Amniotic stem cell (primary cell): ENCODE data around the gene SPCS3.
"Not testable (repeated sequence)": the region's sequence is repeated elsewhere in the genome, so short reads cannot be mapped to it uniquely, and the experiment has no call there.

Experiments used
- DNase-seq: peaks from one replicate; lab custom pipeline; 2025; lab: John Stamatoyannopoulos, UW

The SPCS3 gene

DNA sequence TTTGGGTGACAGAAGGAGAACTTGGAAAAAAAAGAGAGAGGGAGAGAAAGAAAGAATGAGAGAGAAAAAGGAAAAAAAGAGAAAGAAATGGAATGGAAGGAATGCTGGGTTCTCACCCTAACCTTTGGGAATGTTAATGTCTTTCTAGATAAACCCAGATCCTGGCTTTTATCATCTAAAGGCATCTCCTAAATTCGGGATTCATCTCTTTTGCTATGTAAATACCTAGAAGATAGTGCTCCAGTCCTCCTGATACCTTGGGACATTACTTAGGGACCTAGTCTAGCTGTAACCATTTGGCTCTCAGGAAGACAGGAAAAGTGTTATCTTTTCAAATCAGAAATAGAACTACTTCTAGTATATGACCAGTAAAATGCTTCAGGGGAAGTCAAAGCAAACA, 15.8 kb upstream of the SPCS3 start:
- no peak for DNase-seq

GRCh38 chr4:176306837-176307665, 12.7 kb upstream of the SPCS3 start:
- no peak for DNase-seq

DNA sequence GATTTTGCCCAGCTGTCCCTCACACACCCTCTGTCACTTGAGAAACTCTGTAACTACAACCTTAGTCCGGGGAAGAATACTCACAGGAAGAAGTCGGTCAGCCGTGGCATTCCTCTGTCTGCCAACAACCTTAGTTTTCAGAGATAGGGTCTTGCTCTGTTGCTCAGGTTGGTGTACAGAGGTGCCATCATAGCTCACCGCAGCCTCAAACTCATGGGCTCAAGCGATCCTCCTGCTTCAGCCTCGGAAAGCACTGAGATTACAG, 12.2 kb upstream of the SPCS3 start:
- no peak for DNase-seq

- DNase-seq: no peak
Observed at GRCh38 chr4:176308441-176308840, 11.3 kb upstream of the SPCS3 start.

- DNase-seq: no peak
Observed at GRCh38 chr4:176309046-176309445, 10.7 kb upstream of the SPCS3 start.

DNA sequence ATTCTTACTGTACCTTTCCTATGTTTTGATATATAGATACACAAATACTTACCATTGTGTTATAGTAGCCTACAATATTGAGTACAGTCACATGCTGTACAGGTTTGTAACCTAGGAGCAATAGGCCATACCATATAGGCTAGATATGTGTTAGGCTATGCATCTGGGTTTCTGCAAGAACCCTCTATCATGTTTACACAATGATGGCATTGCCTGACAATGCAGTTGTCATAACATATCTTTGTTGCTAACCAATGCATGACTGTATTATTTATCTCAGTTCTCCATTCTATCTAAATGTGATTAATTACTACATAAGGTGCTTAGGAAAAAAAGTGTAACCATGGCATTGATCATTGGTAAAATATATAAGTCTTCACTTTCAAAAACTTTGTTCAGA, 10.0 kb upstream of the SPCS3 start:
- DNase-seq: no peak

- DNase-seq: no peak
Observed at GRCh38 chr4:176313596-176314336, 6.0 kb upstream of the SPCS3 start.

- no peak for DNase-seq
Observed at GRCh38 chr4:176319151-176319703, 539 bp upstream of the SPCS3 start.

DNA sequence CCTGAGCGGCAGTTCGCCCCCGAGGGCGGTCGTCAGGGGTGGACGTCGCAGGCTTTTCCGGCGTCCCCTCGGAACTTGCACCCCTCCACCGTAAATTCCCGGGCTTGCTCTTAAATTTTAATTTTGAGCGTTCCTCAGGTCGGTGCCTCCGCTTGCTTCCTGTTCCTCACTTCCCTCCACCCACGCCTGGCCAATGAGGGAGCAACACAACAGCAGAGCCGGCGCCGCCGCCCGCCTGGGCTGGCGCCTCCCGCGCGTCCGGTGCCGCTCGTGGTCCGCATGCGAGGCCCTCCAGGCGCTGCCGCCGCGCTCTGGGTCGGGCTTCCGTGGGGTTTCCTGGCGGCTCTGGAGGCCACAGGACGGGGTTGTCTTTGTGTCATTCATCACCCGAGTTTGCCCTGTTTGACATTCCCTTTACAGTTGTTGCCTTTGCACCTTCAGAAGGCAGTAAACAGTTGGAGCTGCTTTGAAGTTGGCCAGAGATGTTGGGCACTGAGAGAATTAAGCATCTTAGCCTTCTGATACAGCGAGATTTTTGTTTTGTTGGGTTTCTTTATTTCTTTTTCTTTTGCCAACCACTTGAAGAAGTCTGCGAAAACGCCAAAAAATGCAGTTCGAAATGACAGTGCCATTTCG, 692 bp downstream of the SPCS3 start:
- peak; percentile 80 for DNase-seq

- no peak for DNase-seq
Observed at GRCh38 chr4:176320976-176321361, 1.2 kb downstream of the SPCS3 start.

- DNase-seq: no peak
Observed at GRCh38 chr4:176321589-176321988, 1.8 kb downstream of the SPCS3 start.

DNA sequence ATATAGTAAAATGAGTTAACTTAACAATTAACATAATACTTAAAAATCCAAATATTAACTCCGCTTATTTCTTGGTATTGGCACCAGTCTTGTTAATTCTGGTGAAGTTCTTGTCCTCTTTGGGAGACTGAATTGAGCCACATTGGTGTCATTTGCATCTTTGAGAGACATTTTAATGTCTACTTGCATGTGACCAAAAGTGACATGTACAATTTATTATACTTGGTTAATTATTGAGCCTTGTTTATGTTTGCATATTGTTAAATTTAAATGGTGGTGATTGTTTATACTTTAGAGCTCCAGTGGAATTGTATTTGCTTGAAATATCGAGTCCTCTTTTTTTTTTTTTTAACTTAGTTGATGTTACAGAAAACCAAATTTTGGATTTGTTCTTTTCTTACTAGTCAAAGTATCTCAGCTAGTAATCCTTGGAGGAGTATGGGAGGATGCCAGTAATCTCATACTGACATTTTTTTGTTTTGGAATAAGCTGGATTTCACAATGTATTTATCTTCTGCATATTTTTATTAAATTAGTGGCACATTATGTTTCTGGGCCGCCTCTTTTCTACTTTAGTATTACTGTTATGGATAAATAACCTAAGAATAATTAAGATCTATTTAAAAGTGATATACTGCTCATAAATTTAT, 3.9 kb downstream of the SPCS3 start:
- no peak for DNase-seq

DNA sequence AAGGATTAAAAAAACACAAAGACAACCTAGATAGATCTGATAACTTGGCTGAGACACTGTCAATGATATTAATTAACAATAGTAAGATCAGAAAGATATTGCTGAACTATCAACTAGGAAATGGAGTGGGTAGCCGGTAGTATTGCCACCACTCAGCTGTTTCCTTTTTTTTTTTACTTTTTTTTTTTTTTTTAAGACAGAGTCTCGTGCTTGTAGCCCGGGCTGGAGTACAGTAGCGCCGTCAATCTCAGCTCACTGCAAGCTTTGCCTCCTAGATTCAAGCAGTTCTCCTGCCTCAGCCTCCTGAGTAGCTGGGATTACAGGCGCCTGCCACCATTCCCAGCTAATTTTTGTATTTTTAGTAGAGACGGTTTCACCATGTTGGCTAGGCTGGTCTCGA, 5.1 kb downstream of the SPCS3 start:
- not testable (repeated sequence) for DNase-seq

- DNase-seq: no peak
Observed at GRCh38 chr4:176333076-176333475, 13.3 kb downstream of the SPCS3 start.

- no peak for DNase-seq
Observed at GRCh38 chr4:176334066-176334465, 14.3 kb downstream of the SPCS3 start.

GRCh38 chr4:176335421-176335820, 15.7 kb downstream of the SPCS3 start:
- DNase-seq: no peak

- no peak for DNase-seq
Observed at GRCh38 chr4:176339936-176340761, 20.4 kb downstream of the SPCS3 start.

DNA sequence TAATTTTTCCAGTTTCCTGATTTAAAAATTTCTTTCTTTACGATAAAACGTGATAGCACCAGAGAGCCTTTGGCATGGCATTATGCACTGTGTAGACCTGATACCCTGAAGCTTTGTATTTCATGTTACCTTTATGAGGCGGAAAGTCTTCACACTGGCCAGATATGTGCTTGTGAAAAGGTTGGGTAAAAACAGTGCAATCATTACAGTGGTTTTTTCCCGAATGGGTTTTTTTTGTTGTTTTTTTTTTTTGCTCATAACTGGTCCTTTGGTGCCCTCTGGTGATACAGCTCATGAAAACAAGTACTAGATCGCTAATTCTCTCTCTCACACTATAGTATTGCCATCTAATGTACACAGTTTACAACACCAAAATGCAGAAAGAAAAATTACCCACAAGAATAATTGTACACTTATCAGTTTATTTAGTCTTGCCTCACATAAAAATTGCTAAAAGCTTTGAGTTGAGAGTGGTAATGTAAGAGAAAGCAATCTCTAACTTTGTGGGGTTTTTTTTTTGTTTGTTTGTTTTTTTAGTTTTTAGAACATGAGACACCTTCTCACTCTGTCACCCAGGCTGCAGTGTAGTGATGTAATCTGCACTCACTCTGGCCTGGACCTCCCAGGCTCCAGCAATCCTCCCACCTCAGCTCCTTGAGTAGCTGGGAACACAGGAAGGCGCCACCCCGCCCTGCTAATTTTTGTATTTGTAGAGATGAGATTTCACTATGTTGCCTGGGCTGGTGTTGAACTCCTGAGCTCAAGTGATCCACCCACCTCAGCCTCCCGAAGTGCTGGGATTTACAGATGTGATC, 21.3 kb downstream of the SPCS3 start:
- DNase-seq: peak; percentile 45

DNA sequence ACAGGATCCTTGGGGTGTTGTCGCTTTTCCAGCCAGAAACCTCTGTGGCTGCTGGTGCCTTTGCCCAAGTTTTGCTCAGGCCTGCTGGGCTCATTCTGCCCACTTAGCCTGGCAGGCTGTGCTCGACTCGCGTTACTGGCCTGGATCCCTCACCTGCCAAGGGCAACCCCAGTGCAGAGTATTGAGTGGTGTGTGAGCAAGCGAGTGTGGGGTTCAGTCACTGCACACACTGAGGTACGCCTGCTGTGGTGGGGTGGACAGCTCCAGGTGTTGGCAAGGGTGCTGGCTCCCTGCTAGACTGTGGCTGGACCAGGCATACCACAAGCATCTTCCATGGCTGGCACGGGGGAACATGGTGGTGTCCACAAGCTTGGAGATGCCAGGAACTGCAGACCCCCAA, 22.6 kb downstream of the SPCS3 start:
- DNase-seq: no peak

- no peak for DNase-seq
Observed at GRCh38 chr4:176343286-176343685, 23.5 kb downstream of the SPCS3 start.

DNA sequence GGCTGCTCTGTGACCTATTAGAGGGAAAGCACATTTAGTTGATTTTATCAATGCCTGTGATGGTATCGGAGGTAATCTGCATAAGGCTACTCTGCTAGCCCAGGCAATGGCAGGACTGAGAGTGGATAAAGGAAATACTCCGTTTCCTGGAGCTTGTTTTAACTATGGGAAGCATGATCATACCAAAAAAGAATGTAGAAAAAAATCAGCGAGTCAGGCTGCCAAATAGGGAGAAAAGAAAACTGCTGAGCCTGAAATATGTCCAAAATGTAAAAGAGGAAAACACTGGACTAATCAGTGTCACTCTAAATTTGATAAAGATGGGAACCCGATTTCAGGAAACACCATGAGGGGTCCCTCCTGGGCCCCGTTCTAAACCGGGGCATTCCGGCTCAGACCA, 25.6 kb downstream of the SPCS3 start:
- DNase-seq: not testable (repeated sequence)
